ENCODE data around the gene C19orf33.

C19orf33 gene

DNA sequence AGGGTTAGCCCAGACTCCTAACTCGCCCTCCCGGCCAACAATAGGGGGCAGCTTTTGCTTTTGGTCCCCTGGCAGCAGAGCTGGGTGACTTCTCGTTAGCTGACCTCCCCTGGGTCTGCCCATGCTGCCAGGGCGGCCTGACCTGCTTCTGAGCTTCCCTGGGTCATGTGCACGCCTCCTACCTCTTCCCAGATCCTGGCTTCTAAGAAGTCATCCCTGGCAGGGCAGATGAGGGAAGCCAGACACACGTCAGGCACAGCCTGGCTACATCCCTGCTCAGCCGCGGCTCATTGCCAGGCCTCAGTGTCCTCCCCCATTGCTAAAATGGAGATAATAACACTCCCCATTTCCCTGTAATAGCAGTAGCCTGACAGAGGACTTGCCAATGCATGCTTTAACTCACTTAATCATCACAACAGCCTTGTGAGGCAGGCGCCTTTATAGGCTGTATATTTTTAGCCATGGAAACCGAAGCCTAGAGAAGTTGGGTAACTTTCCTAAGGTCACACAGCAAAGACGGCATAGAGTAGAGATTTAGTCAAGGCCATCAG, 17.7 kb downstream of the C19orf33 start:
- Histone ChIP-seq H3K9me3 (ENCODE audit: control insufficient read depth, insufficient read depth, low read length) (no peaks in the 10 kb centered on the region), H3K27me3 (ENCODE audit: control insufficient read depth, insufficient read depth, low read length) (peaks cover 5% of the 10 kb centered on the region; the same call in 1 of the 2 replicates), H3K36me3 (ENCODE audit: control insufficient read depth, insufficient read depth, low read length) (0 out of 2 replicates have a peak, but pooled peaks cover 2% of the 10 kb centered on the region), H3K4me1 (ENCODE audit: control insufficient read depth, insufficient read depth, low read length) (no peaks in the 10 kb centered on the region), H3K4me3 (ENCODE audit: low read length) (no peak overlapping the region), H3K27ac (ENCODE audit: low read length) (no peak overlapping the region)
- DNase-seq (ENCODE audit: low read depth, low spot score): no peak
- no CpG with 5 or more reads among the region's 11 CpGs for WGBS (ENCODE audit: insufficient coverage, insufficient read length)

DNA sequence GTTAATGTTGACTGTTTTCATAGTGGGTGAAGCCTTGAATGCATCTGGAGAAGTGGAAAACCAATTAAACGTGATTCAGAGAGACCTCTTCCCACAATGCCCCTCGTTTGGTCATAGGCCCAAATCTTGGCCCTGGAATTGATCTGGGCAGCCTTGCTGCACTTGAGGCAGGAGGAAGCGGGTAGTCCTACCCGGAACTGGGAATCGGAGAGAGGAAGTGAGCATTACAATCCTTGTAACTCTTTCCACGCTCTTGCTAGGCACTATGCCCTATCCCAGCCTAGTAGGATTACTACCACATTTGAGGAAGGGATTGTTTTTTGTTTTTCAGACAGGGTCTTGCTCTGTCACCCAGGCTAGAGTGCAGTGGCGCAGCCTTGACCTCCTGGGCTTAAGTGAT, 19.2 kb downstream of the C19orf33 start:
- Histone ChIP-seq H3K36me3 (ENCODE audit: control insufficient read depth, insufficient read depth, low read length) (peaks cover 13% of the 10 kb centered on the region; the same call in 1 of the 2 replicates), H3K27me3 (ENCODE audit: control insufficient read depth, insufficient read depth, low read length) (peaks cover 5% of the 10 kb centered on the region; the same call in 1 of the 2 replicates), H3K9me3 (ENCODE audit: control insufficient read depth, insufficient read depth, low read length) (no peaks in the 10 kb centered on the region), H3K4me3 (ENCODE audit: low read length) (no peak overlapping the region), H3K4me1 (ENCODE audit: control insufficient read depth, insufficient read depth, low read length) (no peaks in the 10 kb centered on the region), H3K27ac (ENCODE audit: low read length) (no peak overlapping the region)
- no peak for DNase-seq (ENCODE audit: low read depth, low spot score)
- WGBS (ENCODE audit: insufficient coverage, insufficient read length): no CpG with 5 or more reads among the region's 7 CpGs

DNA sequence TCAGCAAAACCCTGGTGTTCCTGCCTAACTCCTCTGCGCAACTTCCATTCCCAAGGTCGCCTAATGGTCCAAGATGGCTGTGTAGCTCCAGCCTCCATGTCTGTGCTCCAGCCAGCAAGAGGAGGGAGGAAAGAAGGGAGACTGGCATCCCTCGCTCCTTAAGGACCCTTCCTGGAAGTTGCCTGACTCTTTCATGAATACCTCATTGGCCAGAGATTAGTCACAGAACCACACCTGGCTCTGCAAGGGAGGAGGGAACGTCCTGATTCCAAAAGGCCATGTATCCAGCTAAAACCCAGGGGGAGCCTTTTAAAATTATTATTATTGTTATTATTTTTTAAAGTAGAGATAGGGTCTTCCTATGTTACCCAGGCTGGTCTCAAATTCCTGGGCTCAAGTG, 20.4 kb downstream of the C19orf33 start:
- DNase-seq (ENCODE audit: low read depth, low spot score): no peak
- H3K36me3 ChIP-seq (ENCODE audit: control insufficient read depth, insufficient read depth, low read length): peaks cover 13% of the 10 kb centered on the region; the same call in 1 of the 2 replicates
- no peak overlapping the region for H3K27ac ChIP-seq (ENCODE audit: low read length)
- H3K9me3 ChIP-seq (ENCODE audit: control insufficient read depth, insufficient read depth, low read length): no peaks in the 10 kb centered on the region
- no peak overlapping the region for H3K4me3 ChIP-seq (ENCODE audit: low read length)
- H3K4me1 ChIP-seq (ENCODE audit: control insufficient read depth, insufficient read depth, low read length): no peaks in the 10 kb centered on the region
- no peaks in the 10 kb centered on the region for H3K27me3 ChIP-seq (ENCODE audit: control insufficient read depth, insufficient read depth, low read length)
- WGBS (ENCODE audit: insufficient coverage, insufficient read length): no CpG with 5 or more reads among the region's 4 CpGs

DNA sequence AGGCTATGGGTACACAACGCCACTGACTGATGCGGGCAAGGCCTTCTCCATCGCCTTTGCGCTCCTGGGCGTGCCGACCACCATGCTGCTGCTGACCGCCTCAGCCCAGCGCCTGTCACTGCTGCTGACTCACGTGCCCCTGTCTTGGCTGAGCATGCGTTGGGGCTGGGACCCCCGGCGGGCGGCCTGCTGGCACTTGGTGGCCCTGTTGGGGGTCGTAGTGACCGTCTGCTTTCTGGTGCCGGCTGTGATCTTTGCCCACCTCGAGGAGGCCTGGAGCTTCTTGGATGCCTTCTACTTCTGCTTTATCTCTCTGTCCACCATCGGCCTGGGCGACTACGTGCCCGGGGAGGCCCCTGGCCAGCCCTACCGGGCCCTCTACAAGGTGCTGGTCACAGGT, 22.5 kb downstream of the C19orf33 start:
- no CpG with 5 or more reads among the region's 22 CpGs for WGBS (ENCODE audit: insufficient coverage, insufficient read length)
- no peaks in the 10 kb centered on the region for H3K27me3 ChIP-seq (ENCODE audit: control insufficient read depth, insufficient read depth, low read length)
- no peaks in the 10 kb centered on the region for H3K9me3 ChIP-seq (ENCODE audit: control insufficient read depth, insufficient read depth, low read length)
- no peak for DNase-seq (ENCODE audit: low read depth, low spot score)
- no peaks in the 10 kb centered on the region for H3K4me1 ChIP-seq (ENCODE audit: control insufficient read depth, insufficient read depth, low read length)
- H3K36me3 ChIP-seq (ENCODE audit: control insufficient read depth, insufficient read depth, low read length): peaks cover 13% of the 10 kb centered on the region; the same call in 1 of the 2 replicates
- H3K27ac ChIP-seq (ENCODE audit: low read length): no peak overlapping the region
- H3K4me3 ChIP-seq (ENCODE audit: low read length): no peak overlapping the region

DNA sequence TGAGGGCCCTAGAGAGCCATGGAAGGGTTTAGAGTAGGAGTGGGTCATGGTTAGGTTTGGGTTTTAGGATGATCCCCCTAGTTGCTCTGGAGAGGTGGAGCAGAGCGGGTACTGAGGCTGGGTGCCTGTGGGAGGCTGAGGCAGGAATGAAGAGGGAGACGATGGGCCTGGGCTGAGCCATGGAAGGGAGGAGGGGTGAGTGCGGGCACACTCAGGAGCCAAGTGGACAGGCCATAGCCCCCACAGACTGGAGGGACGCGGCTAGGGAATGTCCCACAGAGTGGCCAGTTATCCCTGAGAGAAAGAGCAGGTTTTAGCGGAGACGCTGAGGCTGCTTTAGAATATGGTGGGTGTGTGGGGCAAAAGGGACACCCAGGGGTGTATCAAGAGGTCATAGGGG, 25.6 kb downstream of the C19orf33 start:
- no peak overlapping the region for H3K27ac ChIP-seq (ENCODE audit: low read length)
- no CpG with 5 or more reads among the region's 7 CpGs for WGBS (ENCODE audit: insufficient coverage, insufficient read length)
- peaks cover 13% of the 10 kb centered on the region; the same call in 1 of the 2 replicates for H3K36me3 ChIP-seq (ENCODE audit: control insufficient read depth, insufficient read depth, low read length)
- H3K4me3 ChIP-seq (ENCODE audit: low read length): no peak overlapping the region
- DNase-seq (ENCODE audit: low read depth, low spot score): no peak
- no peaks in the 10 kb centered on the region for H3K9me3 ChIP-seq (ENCODE audit: control insufficient read depth, insufficient read depth, low read length)
- H3K27me3 ChIP-seq (ENCODE audit: control insufficient read depth, insufficient read depth, low read length): no peaks in the 10 kb centered on the region
- H3K4me1 ChIP-seq (ENCODE audit: control insufficient read depth, insufficient read depth, low read length): no peaks in the 10 kb centered on the region

DNA sequence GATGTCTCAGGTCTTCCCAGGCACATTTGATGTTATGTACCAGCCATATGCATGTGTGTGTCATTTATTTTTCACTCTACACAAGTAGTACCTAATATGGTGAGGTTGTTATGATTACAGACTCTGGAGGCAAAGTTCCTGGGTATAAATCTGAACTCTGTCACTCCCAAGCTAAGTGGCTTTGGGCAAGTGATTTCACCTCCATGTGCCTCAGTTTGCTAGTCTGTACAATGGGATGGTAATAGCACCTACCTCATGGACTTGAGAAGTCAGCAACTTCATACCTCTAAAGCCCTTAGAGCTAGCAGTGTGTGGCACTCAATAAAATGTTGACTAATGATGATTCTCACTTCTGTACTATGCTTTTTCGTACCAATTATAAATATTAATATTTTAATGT, 27.7 kb downstream of the C19orf33 start:
- H3K27me3 ChIP-seq (ENCODE audit: control insufficient read depth, insufficient read depth, low read length): no peaks in the 10 kb centered on the region
- no peaks in the 10 kb centered on the region for H3K9me3 ChIP-seq (ENCODE audit: control insufficient read depth, insufficient read depth, low read length)
- H3K4me1 ChIP-seq (ENCODE audit: control insufficient read depth, insufficient read depth, low read length): no peaks in the 10 kb centered on the region
- H3K27ac ChIP-seq (ENCODE audit: low read length): no peak overlapping the region
- H3K4me3 ChIP-seq (ENCODE audit: low read length): no peak overlapping the region
- no CpG with 5 or more reads among the region's 1 CpG for WGBS (ENCODE audit: insufficient coverage, insufficient read length)
- no peak for DNase-seq (ENCODE audit: low read depth, low spot score)
- peaks cover 11% of the 10 kb centered on the region; the same call in 1 of the 2 replicates for H3K36me3 ChIP-seq (ENCODE audit: control insufficient read depth, insufficient read depth, low read length)

DNA sequence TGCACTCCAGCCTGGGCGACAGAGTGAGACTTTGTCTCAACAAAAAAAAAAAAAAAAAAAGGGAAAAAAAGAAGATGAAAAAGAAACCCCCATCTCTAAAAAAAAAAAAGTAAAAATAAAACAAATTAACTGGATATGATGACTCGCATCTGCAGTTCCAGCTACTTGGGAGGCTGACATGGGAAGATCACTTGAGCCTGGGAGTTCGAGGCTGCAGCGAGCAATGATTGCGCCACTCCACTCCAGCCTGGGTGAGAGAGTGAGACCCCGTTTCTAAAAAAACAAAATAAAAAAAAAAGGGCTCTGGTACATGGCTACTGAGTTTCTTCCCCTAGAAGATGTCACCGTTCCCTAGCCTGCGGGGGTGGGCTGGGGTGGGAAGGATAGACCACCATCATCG, 29.2 kb downstream of the C19orf33 start:
- H3K4me3 ChIP-seq (ENCODE audit: low read length): no peak overlapping the region
- H3K36me3 ChIP-seq (ENCODE audit: control insufficient read depth, insufficient read depth, low read length): no peaks in the 10 kb centered on the region
- H3K27ac ChIP-seq (ENCODE audit: low read length): no peak overlapping the region
- H3K9me3 ChIP-seq (ENCODE audit: control insufficient read depth, insufficient read depth, low read length): no peaks in the 10 kb centered on the region
- no CpG with 5 or more reads among the region's 9 CpGs for WGBS (ENCODE audit: insufficient coverage, insufficient read length)
- DNase-seq (ENCODE audit: low read depth, low spot score): no peak
- H3K27me3 ChIP-seq (ENCODE audit: control insufficient read depth, insufficient read depth, low read length): no peaks in the 10 kb centered on the region
- no peaks in the 10 kb centered on the region for H3K4me1 ChIP-seq (ENCODE audit: control insufficient read depth, insufficient read depth, low read length)

DNA sequence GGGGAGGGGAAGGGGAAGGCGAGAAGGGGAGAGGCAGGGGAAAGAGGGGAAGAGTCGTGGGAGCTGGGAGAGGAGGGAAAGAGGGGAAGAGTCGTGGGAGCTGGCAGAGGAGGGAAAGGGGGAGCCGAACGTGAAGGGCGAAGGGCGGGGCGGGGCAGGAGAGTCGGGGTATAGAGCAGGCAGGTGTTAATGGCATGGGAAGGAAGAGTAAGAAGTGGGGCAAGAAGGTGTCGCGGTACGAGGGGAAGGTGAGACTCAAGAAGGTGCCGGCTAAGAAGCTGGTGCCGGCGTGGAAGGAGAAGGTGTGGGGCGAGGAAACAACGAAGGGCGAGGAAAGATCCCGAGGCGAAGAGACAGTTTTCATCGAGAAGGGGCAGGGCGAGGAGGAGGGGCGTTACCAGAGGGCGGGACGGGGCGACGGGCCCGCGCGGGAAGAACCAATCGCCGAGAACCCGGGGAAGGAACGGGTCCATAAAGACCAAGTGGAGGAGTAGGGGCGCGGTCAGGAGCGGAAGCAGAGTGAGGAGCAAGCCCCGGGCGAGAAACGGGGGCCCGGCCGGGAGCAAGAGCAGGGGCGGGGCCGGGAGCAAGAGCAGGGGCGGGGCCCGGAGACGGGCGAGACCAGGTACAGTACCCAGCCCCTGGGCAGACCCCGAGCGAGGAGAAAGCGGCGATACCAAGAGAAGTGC, 32.0 kb downstream of the C19orf33 start:
- Histone ChIP-seq H3K9me3 (ENCODE audit: control insufficient read depth, insufficient read depth, low read length) (no peaks in the 10 kb centered on the region), H3K4me1 (ENCODE audit: control insufficient read depth, insufficient read depth, low read length) (no peaks in the 10 kb centered on the region), H3K27me3 (ENCODE audit: control insufficient read depth, insufficient read depth, low read length) (no peaks in the 10 kb centered on the region), H3K36me3 (ENCODE audit: control insufficient read depth, insufficient read depth, low read length) (no peaks in the 10 kb centered on the region), H3K4me3 (ENCODE audit: low read length) (peak overlapping the region; percentile 67; the same call in 1 of the 2 replicates), H3K27ac (ENCODE audit: low read length) (no peak overlapping the region)
- no CpG with 5 or more reads among the region's 52 CpGs for WGBS (ENCODE audit: insufficient coverage, insufficient read length)
- DNase-seq (ENCODE audit: low read depth, low spot score): peak; percentile 74

DNA sequence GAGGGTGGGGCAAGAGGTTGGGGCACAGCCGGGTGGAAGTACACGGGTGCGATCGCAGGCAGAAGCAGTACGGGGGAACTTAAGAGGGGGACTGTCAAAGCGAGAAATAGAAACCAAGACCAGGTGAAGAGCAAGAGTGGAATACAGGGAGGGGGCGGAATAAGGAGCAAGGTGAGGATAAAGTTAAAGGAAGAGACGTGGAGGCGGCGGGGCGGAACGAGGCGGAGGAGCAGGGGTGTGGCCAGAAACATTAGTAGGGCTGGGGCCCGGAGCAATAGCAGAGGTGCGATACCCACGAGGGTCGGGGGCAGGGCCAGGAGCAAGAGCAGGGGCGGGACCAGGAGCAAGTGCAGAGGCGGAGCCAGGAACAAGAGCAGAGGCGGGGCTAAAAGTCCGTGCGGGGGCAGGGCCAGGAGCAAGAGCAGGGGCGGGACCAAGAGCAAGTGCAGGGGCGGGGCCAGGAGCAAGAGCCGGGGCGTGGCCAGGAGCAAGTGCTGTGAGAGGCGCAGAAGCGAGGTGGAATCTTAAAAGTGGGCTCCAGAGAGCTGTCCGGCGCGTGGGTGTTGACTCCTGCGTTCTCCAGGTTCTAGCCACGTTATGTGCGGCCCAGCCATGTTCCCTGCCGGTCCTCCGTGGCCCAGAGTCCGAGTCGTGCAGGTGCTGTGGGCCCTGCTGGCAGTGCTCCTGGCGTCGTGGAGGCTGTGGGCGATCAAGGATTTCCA, 32.7 kb downstream of the C19orf33 start:
- no peaks in the 10 kb centered on the region for H3K27me3 ChIP-seq (ENCODE audit: control insufficient read depth, insufficient read depth, low read length)
- peak overlapping the region; percentile 67; the same call in 1 of the 2 replicates for H3K4me3 ChIP-seq (ENCODE audit: low read length)
- WGBS (ENCODE audit: insufficient coverage, insufficient read length): no CpG with 5 or more reads among the region's 41 CpGs
- no peaks in the 10 kb centered on the region for H3K4me1 ChIP-seq (ENCODE audit: control insufficient read depth, insufficient read depth, low read length)
- DNase-seq (ENCODE audit: low read depth, low spot score): peak; percentile 84
- no peaks in the 10 kb centered on the region for H3K9me3 ChIP-seq (ENCODE audit: control insufficient read depth, insufficient read depth, low read length)
- no peaks in the 10 kb centered on the region for H3K36me3 ChIP-seq (ENCODE audit: control insufficient read depth, insufficient read depth, low read length)
- no peak overlapping the region for H3K27ac ChIP-seq (ENCODE audit: low read length)

DNA sequence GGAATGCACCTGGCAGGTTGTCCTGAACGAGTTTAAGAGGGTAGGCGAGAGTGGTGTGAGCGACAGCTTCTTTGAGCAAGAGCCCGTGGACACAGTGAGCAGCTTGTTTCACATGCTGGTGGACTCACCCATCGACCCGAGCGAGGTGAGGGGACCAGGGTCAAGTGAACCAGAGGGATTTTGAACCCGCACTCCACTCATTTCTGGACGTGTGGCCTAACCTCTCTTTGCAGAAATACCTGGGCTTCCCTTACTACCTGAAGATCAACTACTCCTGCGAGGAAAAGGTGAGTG, 33.3 kb downstream of the C19orf33 start:
- no CpG with 5 or more reads among the region's 10 CpGs for WGBS (ENCODE audit: insufficient coverage, insufficient read length)

More for the DNA sequence above, 33.3 kb downstream of the C19orf33 start:
- Histone ChIP-seq H3K27me3 (ENCODE audit: control insufficient read depth, insufficient read depth, low read length) (no peaks in the 10 kb centered on the region), H3K9me3 (ENCODE audit: control insufficient read depth, insufficient read depth, low read length) (no peaks in the 10 kb centered on the region), H3K27ac (ENCODE audit: low read length) (no peak overlapping the region), H3K4me1 (ENCODE audit: control insufficient read depth, insufficient read depth, low read length) (no peaks in the 10 kb centered on the region), H3K4me3 (ENCODE audit: low read length) (peak overlapping the region; percentile 47; the same call in 1 of the 2 replicates), H3K36me3 (ENCODE audit: control insufficient read depth, insufficient read depth, low read length) (no peaks in the 10 kb centered on the region)
- DNase-seq (ENCODE audit: low read depth, low spot score): no peak
